ENCODE measurements around the gene UQCC5.
"Not testable (repeated sequence)": the region's sequence is repeated elsewhere in the genome, so short reads cannot be mapped to it uniquely, and the experiment has no call there.

Gene UQCC5

DNA sequence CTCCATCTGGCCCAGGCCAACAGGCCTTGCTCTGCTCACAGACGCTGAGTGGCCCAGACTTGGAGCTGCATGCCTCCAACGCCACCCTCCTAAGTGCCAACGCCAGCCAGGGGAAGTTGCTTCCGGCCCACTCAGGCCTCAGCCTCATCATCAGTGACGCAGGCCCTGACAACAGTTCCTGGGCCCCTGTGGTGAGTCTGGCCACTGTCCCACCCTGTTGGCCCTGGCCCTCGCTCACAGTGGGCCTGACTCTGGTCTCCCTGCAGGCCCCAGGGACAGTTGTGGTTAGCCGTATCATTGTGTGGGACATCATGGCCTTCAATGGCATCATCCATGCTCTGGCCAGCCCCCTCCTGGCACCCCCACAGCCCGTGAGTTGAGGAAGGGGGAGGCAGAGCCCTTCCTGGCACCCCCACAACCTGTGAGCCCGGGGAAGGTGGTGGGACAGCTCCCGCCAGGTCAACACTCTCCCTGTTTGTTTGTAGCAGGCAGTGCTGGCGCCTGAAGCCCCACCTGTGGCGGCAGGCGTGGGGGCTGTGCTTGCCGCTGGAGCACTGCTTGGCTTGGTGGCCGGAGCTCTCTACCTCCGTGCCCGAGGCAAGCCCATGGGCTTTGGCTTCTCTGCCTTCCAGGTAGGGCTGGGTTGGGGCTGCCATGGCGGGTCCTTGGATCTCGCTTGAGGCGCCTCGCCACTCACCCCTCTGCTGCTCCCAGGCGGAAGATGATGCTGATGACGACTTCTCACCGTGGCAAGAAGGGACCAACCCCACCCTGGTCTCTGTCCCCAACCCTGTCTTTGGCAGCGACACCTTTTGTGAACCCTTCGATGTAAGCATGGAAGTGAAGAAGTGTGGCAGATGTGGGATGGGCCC, 12.8 kb upstream of the UQCC5 start:
- no peak for DNase-seq (ENCODE audit: low spot score)

DNA sequence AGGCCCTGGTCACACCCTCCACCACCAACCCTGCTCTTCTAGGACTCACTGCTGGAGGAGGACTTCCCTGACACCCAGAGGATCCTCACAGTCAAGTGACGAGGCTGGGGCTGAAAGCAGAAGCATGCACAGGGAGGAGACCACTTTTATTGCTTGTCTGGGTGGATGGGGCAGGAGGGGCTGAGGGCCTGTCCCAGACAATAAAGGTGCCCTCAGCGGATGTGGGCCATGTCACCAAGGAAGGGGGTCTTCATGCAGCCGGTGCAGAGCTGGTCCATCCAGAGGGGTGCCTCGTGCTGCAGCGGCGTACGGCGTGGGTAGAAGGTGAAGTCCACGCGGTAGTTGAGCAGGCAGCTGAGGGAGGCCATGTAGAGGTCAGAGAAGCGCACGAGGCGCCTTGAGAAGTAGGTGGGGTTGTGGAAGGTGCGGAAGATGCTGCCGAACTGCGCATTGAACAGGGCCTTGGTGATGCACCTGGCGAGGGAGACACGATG, 12.1 kb upstream of the UQCC5 start:
- no peak for DNase-seq (ENCODE audit: low spot score)

DNA sequence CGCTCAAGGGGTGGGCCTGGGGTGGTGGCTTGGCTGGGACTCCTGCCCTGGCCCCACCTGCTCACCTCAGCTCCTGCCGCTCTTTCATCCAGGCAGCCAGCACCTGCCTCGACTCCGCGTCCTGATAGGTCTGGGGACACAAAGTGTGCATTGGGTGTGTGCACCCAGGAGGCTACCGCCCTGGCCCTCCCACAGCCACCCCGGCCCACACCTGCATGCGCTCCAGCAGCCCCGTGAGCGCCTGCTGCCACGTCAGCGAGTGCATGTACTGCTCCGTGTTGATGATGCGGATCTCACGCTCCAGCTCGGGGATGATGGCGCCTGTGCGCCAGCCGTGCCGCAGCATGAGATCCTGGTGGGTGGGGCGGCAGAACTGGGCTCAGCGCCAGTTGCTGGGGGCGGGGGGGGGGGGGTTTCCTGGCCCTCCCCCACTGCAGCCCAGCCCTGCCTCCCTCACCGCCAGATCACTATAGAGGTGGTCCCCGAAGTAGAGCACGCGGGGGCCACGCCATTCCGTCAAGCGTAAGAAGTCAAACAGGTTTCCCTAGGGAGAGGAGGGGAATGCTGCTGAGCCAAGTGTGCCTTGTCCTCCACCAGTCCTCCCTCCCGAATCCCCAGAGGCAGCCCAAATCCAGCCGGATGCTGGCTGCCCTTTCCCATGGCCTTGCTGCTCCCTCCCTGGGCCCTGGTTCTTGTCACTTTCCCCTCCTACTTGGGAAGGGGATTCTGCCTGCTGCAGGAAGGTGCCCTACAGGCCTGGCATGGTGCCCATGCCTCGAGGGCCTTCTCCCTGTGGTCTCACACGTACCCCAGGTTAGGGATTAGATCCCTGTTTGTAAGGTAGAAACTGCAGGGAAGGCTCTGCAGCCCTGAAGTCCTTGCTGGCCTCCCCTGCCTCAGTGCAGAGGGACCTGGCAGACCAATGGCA, 11.4 kb upstream of the UQCC5 start:
- no peak for DNase-seq (ENCODE audit: low spot score)

DNA sequence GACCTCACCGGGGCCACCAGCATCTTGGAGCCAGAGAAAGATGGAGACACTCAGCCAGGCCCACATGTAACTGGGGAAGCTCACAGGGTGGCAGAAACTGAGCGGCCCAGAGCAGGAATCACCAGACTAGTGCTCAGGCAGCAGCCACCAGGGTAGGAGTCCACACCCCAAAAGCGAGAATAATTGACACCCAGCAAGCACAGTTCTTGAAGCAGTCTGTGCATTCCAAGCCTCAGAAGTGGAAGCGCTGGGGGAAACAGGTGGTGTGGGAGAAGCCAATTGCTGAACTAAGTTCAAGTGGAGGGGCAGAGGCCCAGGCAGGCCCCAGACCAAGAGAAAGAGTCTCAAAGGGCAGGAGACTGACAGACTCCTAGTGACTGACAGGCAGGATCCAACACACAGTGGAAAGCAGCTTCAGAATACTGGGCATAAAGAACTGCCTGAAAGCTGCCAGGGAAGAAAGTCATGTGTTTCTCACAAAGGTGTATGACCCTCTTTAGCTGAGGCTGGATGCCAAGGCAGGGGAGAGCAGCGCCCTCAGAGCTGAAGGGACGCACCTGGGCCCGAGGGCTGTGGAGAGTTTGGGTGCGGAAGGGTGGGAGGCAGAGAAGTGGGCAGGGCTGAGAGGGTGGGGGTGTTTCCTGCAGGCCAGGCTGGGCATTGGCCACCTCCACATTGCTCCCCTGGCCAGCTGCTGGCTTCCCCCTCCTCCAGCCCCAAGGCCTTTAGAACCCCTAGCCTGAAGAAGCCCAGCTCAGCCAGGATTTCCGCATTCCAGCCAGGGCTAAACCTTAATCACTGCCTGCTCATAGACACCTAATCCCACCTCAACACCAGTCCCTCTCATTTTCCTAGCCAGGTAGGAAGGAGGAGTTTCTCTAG, 10.5 kb upstream of the UQCC5 start:
- DNase-seq (ENCODE audit: low spot score) = no peak

DNA sequence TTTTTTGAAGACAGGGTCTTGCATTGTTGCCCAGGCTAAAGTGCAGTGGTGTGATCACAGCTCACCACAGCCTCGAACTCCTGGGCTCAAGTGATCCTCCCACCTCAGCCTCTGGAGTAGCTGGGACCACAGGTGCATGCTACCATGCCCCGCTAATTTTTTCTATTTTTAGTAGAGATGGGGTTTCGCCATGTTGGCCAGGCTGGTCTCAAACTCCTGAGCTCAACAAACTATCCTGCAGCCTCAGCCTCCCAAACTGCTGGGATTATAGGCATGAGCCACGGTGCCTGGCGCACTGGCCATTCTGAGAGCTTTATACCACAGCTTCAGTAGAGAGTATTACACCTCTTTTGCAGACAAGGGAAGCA, 9.8 kb upstream of the UQCC5 start:
- DNase-seq (ENCODE audit: low spot score) = not testable (repeated sequence)

DNA sequence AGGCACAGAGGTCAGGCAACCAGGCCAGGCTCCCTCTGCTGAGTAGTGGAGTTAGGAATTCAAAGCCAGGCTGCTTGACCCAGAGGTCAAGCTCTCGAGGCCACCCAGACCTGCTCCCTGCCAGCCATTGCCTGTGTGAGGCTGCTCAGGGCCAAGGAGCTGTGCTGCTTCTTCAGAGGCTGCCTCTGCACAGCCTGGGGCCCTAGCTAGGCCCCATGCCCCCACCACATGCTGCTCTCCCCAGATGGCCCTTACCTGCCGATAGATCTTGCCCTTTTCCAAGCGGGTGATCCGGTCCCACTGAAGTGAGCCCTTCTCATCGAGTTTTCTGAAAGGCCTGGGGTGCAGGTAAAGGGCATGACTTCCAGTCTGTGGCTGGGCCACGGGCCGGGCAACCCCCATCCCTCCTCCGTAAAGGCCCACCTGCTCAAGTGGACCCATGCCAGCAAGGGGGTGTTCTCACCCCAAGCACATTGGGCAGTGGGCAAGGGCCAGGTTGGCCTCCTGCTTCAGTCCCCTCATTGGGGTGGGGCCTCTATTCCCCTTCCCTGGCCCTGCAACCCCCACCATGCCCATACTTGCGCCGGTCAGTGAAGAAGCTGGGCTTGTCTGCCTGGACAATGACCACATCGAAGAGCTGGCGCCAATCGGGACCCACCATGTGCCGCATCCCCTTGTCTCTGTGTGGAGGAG, 9.2 kb upstream of the UQCC5 start:
- DNase-seq (ENCODE audit: low spot score) = no peak

DNA sequence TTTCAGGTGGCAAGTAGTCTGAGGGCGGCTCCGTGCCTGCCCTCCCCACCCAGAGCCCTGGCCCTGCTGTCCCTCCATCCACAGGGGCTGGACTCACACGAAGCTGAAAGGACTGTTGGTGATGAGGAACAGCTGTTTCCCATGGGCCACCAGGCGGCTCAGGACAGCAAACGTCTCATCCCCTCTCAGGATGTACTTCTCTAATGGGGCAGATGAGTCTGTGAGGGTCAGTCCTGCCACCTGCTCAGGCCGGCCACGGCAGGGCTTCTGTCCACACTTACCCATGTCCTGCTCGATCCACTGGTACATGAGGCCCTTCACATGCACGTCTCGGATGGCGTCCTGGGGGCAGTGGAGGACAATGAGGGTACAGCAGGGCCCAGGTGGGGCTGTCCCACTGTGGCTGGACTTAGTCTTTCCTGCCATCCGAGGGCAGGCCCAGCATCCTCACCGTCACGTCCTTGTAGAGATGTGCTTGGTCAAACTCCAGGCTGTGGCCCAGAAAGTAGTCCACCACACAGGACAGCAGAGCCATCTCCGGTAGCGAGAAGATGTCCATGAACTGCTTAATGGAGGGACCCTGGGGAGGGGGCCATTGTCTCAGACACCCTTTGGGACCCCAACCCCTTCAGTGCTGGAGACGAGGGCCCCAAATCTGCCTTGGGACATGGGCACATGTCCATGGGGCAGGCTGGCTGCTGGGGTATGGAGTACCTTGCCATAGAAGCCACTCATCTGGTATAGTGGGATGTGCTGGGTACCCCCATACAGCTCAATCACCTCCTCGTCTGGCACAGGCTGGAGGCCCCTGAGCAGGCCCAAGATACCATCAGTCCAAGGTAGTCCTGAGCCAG, 8.4 kb upstream of the UQCC5 start:
- DNase-seq (ENCODE audit: low spot score) = no peak

DNA sequence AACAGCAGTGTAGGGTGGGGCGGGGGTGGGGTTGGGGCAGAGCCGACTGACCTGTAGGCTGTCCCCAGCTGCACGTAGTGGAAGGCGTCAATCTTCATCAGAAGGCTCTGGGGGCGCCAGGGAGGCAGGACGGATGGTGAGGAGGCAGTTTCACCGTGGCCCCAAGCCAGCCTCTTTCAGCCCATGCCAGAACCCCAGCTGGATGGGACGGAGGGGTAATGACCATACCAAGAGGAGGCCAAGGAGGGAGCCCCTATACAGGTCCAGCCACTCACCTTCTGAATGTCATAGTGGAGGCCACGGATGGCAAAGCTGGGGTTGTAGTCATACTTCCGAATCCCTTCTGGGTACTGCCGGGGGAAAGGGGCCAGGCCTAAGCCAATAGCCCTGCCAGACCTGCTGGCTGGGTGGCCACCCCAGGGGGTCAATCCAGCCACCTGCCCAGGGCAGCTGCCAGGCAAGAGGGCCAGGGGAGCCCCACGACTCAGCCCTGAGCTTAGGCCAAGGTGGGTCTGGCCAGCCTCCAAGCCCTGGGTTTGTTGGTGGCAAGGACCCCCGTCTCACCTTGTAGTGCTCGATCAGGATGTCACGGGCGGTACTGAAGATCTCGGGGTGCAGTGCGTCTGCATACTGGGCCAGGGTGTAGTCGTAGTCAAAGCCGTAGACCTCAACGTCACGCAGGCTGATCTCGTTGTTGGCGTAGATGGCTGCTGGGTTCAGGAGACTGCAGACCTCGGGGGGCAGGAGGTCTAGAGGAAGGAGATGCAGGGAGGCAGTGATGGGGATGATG, 7.6 kb upstream of the UQCC5 start:
- DNase-seq (ENCODE audit: low spot score) = no peak

DNA sequence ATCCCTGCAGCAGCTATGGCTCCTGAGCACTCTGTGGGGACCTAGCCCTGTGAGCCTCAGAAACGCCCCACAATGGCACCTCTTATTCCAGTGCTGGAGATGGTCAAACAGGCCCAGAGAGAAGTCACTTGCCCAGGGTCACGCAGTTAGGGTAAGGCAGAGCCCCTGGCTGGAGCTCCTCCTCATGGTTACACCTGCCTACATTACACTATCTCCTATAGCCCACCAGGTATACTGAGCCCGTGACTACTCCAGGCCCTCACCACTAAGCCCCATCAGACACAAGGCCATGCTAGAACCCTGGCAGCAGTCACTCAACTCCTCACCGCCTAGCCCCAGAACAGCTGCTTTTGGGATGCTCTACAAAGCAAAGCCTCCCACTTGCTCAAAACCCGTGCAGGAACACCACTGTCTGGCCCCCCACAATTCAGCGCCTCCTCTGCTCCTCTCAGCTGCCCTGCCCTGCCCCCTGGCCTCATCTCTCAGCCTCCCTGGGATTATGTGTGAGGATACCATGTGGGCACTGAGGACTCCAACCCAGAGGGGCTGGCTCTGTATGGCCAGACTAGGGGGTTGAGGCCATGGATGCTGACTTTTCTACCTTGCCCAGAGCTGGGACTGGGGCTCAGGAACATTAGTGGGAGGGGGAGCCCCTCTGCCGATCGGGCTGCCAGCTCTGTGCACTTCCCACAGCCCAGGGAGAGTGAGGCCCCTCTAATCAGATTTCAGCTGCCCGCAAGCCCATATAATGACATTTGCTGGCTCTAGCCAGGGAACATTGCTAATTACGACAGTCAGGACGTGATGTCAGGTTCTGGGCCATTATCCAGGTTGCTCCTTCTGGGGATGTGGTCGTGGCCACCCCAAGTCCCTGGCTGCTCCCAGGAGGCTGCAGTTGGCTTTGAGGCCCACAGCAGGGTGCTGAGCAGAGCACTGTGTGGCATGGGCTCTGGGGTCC, 6.8 kb upstream of the UQCC5 start:
- no peak for DNase-seq (ENCODE audit: low spot score)

DNA sequence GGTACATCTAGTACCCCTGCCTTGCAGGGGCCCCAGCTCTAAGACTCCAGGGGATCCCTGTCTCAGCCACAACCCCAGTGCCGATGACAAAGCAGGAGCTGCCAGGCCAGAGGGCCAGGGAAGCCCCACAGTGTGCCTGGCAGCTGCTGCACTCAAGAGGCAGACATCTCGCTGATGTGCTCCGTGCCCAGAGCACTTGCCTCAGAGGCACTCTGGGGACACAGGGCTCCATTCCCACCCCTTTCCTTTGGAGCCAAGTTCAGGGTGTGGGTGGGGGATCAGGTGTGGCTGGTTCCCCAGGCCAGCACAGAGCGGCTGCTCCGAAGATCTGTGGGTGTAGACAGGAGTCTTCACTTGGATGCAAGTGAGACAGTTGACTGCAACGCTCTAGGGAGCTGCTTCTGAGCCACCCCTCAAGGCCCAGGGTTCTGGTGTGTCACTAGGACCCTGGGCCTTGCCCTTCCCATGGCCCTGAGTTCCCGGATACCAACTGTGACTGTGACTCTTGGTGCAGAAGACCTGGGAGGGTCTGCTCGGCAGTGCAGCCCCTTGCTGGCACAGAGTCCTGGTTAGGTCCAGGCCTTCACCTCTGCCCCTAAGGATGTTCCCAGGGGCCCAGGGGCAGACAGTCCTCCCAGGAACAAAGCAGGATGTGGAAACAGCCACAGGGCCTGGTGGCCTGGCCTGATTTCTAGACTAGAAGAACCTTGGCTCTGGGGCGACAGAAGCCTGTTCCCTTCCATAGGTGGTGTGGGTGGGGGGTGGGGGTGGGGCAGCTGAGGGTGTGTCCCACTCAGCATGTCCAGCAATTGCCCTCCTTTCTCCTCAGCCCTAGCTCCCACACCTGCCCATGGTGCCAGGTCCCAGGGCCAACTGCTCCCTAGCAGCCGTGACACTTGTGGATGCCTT, 5.2 kb upstream of the UQCC5 start:
- DNase-seq (ENCODE audit: low spot score) = no peak

DNA sequence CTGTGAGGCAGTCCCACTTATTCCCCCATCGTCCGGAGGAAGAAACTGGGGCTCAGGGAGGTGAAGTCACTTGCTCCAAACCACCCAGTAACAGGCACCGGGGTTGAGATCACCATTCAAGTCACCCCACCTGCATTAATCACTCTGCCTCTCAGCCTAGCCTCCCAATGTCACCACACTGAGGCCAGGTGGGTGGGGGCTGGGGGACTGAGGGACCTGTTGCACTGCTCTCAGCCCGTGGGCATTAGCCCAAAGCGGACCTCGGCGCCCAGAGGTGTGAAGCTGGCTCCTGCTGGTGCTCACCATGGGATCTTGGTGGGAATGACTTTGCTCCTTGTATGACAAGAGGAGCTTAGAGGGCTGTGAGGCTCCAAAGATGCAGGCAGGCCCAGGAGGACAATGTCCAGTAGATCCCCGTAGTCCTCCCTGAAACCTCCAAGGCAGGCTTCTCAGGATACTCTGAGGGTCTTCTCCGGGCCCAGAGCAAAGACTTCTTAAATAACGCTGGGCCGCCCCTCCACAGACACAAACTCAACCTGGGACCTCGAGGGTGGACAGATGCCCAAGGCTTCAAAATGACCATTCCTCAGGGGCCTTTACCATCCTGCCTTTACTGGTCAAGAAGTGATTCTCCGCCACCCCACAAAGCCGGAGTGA, 4.4 kb upstream of the UQCC5 start:
- no peak for DNase-seq (ENCODE audit: low spot score)

DNA sequence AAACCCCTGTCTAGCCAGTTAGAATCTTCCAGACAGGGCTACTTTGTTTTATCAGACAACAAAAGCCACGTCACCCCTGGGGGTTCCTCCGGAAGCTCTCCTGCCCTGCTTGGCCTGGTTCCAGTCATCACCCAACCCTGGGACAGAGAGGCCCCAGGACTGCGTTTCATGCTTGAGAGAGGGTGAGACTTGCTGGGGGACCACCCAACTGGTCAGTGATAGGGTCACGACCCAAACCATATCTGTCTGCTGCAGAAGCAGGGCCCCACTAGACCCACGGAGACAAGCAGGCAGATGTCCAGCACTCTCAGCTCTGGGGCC, 3.9 kb upstream of the UQCC5 start:
- DNase-seq (ENCODE audit: low spot score) = peak; percentile 82

DNA sequence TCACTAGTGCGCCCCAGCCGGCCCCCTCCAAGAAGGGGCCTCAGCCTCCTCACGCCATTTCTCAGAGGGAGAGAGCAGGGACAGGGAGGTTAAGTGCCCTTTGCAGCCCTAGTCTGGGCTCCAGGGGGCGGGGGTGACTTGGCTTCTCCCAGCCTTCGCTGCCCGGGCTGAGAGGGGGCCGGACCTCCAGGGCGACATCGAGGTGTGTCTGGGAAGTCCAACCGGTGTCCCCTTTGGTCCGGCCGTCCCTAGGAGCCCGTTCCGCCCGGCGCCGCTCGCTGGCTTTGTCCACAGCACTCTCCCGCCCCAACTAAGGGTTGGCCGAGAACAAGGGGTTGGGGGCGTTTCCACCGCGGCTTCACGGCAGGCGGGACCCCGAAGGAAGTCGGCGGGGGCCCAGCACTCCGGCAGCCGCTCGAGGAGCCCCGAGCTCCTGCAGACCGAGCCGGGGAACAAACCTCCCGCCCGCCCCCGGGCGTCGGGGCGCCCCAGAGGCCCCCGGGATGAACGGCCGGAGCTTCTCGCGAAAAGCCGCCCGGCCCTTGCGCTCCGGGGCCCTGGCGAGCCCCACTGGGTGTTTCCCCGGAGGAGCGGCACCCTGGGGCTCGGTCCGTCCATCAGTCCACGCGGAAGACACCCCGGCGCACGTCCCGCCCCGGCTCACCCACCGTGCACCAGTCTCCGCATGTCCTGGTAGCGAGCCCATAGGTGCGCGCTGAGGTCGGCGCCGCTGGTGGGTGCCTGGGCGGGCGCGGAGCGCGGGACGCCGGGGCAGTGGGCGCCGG, 3.4 kb upstream of the UQCC5 start:
- DNase-seq (ENCODE audit: low spot score) = peak; percentile 40

DNA sequence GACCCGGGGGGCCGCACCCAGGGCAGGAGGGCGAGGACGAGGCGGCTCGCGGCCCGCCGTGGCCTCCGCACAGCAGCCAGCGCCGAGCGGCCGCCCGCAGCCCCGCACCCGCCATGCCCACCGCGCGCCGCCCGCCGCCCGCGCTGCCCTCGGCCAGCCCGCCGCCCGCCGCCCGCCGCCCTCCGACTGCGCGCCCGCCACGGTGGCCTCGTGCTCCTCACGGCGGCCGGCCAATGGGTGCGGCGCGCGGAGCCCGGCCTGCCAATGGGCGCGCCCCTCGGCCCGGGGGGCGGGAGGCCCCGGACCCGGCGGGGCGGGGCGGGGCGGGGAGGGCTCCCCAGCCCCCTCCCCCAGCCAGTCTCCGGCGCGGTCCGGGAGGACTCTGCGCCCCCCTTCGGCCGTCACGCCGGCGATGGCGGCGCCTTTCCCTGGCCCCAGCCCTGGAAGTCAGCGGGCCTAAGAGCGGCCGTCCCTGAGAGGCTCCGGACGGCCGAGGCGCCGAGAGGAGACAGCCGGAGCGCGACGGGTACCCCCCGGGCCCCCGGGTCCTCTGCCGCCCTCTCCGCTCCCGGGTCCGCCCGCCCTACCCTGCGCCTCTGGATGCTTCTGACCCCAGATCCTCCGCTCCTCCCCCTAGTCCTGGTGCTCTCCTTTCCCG, 2.7 kb upstream of the UQCC5 start, which contains the start of gene NT5DC2:
TSS of gene NT5DC2 (minus strand) at position 235 of the 658 bp plus-strand sequence. CDS start at position 115, 120 bp downstream.
- DNase-seq (ENCODE audit: low spot score) = peak; percentile 82
